Pulmonary artery endothelial cell (primary cell): Measurements from ENCODE around the gene INSYN2B. TPM values are rescaled to one million over a fixed set of nuclear protein-coding genes. Genes with fewer than 3 reads are reported as not detected.

Experiments
- total RNA-seq: library from RNA; depleted of rRNA; stranded (reverse); fragments of >200 nt; gene quantifications from 2 replicates; pipeline ENCODE4 v1.2.3, GENCODE V29; 2014

The INSYN2B gene
- total RNA-seq, 1 donor from 2014 or later = 8.8 TPM

Other genes with a start within 250 kb of the INSYN2B start
- not detected in 2 replicates for gene FOXI1, start 125.4 kb upstream of the INSYN2B start, total RNA-seq